ENCODE measurements around the gene ZACN.

DNA sequence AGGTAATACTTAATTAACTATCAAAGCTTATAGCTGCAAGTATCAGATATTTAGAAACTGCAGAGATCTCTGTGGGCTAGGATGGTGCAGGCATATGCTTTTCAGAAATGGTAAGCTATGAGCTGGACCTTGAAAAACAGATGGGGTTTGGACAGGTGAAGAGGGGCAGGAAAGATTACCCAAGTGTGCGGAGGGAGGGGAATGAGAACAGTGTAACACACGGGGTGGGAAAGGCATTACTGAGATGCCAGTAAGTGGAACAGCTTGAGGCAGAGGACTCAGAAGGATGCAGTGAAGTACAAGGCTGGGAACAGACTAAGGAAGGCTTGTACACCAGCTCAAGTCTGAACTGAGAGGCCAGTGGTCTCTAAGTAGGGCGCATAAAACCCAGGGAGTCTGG lies 29.7 kb upstream of the ZACN start:
- TF ChIP-seq, protein P1, sequence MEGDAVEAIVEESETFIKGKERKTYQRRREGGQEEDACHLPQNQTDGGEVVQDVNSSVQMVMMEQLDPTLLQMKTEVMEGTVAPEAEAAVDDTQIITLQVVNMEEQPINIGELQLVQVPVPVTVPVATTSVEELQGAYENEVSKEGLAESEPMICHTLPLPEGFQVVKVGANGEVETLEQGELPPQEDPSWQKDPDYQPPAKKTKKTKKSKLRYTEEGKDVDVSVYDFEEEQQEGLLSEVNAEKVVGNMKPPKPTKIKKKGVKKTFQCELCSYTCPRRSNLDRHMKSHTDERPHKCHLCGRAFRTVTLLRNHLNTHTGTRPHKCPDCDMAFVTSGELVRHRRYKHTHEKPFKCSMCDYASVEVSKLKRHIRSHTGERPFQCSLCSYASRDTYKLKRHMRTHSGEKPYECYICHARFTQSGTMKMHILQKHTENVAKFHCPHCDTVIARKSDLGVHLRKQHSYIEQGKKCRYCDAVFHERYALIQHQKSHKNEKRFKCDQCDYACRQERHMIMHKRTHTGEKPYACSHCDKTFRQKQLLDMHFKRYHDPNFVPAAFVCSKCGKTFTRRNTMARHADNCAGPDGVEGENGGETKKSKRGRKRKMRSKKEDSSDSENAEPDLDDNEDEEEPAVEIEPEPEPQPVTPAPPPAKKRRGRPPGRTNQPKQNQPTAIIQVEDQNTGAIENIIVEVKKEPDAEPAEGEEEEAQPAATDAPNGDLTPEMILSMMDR (IDR thresholded peaks at IDR 0.05; ENCODE audit: low read depth, low read length, poor library complexity, severe bottlenecking), result no peak
- TF ChIP-seq EZH2phosphoT487 (IDR thresholded peaks at IDR 0.05; ENCODE audit: borderline replicate concordance, low read length), result no peak

Measured in DOHH2 (cell line).